ENCODE measurements around the gene HERC5.

HERC5 gene

DNA sequence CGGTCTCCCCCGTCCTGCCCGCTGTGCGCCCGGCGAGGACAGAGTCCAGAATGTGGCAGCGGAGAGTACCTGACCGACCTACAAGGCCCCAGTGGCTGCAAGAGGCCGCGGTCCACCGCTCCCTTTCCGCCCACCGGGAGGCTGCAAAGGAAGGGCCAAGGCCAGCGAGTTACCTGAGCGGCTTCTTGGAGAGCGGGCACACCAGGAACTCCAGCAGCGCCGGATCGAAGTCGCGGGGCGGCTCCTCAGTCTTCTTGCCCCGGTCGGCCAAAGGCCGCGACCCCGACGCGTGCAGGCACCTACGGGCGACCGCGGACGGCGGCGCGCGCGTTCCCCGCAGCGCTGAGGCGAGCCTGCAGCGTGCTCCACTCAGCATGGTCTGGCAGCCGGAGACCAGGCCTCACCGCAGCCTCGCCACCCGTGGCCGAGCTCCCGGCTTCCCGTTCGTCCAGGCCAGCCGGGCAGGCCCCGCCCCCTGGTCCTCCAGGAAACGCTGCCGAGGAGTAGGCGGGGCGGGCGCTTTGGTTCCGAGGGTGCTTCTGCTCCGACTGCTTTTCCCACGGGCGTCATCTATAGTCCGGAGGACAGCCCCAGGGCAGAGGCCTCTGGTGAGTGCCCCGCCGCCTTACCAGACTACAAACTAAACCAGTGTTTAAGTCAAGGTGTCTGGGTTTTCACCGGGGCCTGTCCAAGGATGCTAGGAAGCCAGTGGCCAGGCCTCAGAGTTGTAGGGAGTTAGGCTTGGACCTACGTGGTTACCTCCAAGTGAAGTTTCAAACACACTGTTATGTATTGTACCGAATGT lies 66.6 kb downstream of the HERC5 start, which contains the start of gene PYURF:
Gene PYURF, minus strand, starts transcription at position 452 of the 805 bp plus-strand sequence. Its CDS starts 76 bp downstream, at position 376.
- peak; percentile 84 for DNase-seq

DNA sequence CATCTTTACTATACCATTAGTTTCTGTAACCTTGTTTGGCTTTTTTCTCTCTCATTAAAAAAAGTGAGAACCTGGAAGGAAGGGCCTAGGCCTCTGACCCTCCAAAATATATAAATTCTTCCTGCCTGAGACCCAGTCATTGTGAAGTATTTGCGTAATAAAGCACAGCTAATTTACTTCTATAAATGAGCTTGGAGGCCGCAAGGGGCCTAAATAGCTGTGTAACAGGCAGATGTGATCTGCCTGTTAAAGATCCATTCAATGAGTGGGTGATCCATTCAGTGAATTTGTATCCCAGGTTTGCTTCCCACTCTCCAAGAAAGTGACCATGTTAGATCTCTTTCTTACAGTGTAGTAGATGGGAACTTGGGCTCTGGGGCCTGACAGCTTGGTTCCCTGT lies 67.3 kb downstream of the HERC5 start:
- DNase-seq: no peak

DNA sequence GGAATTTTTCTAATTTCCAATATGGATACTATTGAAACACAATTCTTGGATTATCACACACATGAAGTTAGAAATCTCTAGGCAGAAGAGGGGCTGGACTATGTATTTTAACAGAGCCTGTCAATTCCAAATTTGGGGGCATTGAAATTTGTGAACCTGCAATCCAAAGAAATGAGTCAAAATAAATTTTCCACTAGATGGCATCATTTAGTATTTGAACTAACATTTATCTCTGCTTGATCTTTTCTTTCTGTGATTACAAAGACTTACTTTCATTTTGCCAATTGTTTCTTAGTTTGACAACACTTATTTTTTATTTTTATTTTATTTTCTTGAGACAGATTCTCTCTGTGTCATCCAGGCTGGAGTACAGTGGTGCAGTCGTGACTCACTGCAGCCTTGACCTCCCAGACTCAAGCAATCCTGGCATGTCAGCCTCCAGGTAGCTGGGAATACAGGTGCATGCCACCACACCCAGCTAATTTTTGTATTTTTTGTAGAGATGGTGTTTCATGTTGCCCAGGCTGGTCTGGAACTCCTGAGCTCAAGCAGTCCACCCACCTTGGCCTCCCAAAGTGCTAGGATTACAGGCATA lies 69.4 kb downstream of the HERC5 start:
- no peak for DNase-seq

DNA sequence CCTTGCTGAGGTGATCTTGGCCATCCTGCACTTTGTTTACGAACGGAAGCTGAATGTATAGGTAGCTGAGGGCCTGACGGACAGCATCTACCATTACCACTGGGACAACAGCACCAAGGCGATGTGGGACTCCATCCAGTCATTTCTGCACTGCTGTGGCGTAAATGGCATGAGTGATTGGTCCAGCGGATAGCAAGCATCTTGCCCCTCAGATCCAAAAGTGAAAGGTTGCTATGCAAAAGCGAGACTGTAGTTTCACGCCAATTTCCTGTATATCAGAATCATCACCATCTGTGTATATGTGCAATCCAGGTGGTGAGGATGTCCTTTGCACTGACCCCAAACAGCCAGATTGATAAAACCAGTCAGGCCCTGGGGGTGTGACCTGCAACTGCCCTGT lies 70.9 kb downstream of the HERC5 start:
- DNase-seq: no peak

DNA sequence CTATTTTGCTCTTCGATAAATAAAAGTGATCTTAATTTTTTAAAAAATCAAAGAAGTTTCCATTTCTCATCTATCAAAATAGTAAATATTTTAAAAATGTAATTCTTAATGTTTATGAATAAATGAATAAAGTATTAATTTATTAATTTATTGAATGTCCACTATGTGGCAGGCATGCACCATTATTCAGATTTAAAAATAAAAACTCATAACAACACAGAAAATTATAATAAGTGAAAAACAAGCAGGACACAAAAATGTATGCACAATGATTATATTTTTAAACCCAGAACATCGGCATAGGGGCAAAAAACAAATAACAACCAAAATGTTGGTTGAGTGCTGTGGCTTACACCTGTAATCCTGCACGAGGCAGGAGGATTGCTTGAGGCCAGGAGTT lies 71.9 kb downstream of the HERC5 start:
- no peak for DNase-seq

DNA sequence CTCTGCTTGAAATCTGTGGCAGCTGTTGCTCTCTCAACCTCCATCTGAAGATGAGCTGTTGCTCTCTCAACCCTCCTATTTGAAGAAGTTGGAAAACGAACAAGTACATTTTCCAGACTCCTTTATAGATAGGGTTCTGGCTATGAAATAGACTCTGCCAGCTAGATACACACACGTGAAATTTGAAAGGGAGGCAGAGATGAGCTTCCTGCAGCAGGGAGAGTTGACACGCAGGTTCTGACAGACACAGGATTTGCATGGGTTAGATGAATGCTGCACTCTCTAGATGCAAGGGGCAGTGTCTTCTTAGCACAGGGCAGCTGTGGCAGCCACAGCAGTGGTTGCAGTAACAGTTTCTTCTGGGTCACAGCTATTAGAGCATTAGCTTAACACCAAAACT lies 74.6 kb downstream of the HERC5 start:
- DNase-seq: no peak

DNA sequence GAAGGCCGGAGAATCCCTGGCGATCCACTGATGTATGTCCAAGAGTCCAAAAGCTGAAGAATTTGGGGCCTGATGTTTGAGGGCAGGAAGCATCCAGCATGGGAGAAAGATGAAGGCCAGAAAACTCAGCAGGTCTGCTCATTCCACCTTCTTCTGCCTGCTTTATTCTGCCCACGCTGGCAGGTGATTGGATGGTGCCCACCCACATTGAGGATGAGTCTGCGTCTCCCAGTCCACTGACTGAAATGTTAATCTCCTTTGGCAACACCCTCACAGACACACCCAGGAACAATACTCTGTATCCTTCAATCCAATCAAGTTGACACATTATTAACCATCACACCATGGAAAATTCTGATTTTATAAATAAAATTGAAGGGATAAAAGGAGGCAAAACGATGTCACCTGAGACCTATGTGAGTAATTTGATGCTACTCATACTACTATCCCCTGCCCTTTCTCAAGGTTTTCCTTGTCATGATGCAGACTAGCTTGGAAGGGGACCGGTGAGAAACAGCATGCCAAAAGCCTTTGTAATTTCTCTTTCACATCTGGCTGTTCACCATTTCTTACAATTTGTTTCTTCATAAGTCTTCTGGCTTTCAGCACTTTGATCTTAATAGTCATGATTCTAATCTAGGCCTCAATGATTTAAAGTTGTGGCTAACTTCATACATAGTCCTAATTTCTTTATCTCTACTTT lies 76.3 kb downstream of the HERC5 start:
- DNase-seq: no peak

DNA sequence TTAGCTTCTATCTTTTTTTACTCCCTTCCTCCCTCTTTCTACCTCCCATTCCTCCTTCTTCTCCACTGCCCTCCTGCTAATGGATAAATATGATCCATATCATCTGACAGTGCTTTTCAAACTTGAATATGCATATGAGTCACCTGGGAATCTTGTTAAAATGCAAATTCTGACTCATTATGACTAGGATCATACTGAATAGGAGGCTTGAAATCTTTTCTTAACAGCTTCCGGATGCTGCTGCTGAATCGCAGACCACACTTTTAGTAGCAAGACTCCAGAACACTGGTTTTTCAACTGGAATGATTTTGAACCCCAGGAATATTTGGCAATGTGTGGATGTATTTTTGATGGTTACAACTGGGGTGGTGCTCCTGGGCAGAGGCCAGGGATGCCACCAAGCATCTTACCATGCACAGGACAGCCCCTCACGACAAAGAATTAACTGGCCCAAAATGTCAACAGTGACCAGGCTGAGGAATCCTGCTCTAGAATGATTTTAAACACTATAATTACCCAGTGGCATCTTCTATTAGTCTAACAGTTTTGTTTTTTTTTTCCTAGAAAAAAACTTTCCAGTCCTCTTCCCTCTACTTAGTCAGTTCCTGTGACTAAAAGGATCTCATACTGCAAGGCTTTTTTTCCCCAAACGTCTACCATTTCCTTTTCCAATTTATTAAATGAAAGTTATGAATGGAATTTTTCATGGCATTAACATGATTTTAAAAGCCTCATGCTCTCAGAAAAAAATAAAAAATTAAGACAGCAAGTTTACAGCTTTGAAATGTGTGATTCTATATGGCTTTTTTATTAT lies 77.2 kb downstream of the HERC5 start:
- DNase-seq: no peak

DNA sequence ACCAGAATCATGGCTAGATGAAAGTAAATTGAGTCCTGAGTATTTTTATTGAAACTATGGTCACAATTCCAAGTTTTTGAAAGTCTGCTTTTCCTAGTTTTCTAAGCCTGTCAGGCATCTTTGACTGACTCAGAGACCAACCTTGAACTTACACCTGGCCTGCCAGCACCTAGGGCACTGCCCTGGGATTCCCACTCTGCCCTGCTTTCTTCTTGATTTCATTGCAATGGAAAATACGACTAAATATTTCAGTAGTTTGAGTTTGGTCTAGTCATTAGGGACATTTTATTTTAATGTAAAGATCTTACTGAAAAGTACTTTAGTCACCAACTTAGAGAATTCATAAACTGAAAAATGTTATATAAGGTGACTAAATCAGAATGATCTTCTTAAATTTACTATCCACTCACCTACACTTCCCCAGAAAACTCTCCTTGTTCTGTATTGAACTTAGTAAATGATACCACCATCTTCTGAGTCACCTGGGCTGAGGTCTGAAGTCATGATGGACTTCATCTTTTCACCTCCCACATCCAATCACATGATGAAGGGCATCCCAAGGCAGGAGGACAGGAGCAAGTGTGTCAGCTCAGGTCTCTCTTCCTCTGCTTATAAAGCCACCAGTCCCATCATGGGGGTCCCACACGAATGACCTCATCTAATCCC lies 78.3 kb downstream of the HERC5 start:
- DNase-seq: peak; percentile 43

DNA sequence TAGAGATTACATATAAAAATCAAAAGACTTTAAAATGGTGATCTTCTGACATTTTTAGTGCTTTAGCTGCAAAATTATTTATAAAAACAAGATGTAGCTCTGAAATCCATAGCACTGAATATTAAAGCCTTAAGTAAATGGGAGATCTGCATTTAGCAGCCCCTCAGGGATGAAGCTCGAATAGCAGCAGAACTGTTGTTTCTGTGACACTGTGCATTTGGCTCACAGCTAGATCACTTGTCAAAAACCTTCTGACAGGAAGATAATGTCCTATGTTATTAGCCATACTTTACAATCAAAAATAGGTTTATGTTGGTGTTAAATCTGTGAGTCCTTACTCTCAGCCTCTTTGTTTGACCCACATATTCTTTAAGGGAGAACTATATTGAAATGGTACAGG lies 80.8 kb downstream of the HERC5 start:
- no peak for DNase-seq

DNA sequence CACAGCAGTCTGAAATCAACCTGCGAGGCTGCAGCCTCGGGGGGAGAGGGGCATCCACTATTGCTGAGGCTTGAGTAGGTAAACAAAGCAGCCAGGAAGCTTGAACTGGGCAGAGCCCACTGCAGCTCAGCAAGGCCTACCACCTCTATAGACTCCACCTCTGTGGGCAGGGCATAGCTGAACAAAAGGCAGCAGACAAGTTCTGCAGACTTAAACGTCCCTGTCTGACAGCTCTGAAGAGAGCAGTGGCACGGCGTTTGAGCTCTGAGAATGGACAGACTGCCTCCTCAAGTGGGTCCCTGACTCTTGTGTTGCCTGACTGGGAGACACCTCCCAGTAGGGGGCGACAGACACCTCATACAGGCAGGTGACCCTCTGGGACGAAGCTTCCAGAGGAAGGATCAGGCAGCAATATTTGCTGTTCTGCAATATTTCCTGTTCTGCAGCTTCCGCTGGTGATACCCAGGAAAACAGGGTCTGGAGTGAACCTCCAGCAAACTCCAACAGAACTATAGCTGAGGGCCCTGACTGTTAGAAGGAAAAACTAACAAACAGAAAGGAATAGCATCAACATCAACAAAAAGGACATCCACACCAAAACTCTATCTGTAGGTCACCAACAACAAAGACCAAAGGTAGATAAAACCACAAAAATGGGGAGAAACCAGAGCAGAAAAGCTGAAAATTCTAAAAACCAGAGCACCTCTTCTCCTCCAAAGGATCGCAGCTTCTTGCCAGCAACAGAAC lies 82.6 kb downstream of the HERC5 start:
- DNase-seq: peak; percentile 75

DNA sequence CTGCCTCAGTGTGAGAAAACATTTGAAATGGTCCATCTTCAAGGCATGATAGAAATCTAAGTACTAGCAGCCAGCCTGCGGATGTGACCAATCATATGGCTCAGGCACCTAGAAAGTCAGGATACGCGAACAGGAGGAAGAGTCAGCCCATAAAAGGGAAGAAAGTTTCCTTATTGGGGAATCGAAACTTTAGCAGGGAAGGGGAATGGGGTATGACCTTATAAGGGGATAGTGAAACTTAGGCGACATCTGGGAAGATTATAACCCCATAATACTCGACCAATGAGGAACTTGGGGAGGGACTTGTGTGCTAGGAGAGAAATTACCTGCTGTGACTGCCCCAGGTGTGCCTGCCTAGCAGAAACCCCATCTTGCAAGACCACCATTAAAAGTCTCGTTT lies 92.9 kb downstream of the HERC5 start:
- no peak for DNase-seq
